HFFc6 (cell line): Measurements from ENCODE around the gene MYLK. TPM values are rescaled to one million over a fixed set of nuclear protein-coding genes. Genes with fewer than 3 reads are reported as not detected.

Experiments used
- DNase-seq: peaks from one replicate; pipeline ENCODE4 v3.0.0-alpha.2; 2018
- H3K27ac Mint-ChIP-seq: 2 replicates; pipeline ENCODE4 v1.8.0; 2020; ENCODE audit warnings: mild to moderate bottlenecking, mixed read lengths
- H3K27me3 Mint-ChIP-seq: 2 replicates; pipeline ENCODE4 v1.8.0; 2021; ENCODE audit warnings: mild to moderate bottlenecking, moderate library complexity, mixed read lengths; ENCODE audit not compliant: insufficient read depth
- H3K36me3 Mint-ChIP-seq: 2 replicates; pipeline ENCODE4 v1.8.0; 2021; ENCODE audit warnings: low read depth, mixed read lengths
- H3K4me1 Mint-ChIP-seq: 2 replicates; pipeline ENCODE4 v1.8.0; 2020; ENCODE audit warnings: low read depth, mixed read lengths
- H3K4me3 Mint-ChIP-seq: 2 replicates; pipeline ENCODE4 v1.8.0; 2020; ENCODE audit warnings: mild to moderate bottlenecking, moderate library complexity, mixed read lengths
- H3K9me3 Mint-ChIP-seq: 2 replicates; pipeline ENCODE4 v1.8.0; 2020; ENCODE audit warnings: mild to moderate bottlenecking, mixed read lengths
- total RNA-seq, 6 experiments: library from RNA; stranded (reverse); fragmentation: NEBNext Ultra II Directional; extraction: Animal tissue kit (Norgen Biotek cat#: 25700); gene quantifications; 2 replicates in 1 of 6; 3 replicates in 5 of 6; pipeline ENCODE4 v1.2.3, GENCODE V29; 2021
- TF ChIP-seq, protein P1 (sequence below): fragments of 200-600 bp; sonication (generic); IDR thresholded peaks from 2 replicates; pipeline ENCODE4 v1.5.0; 2021; ENCODE audit warnings: antibody characterized with exemption, mild to moderate bottlenecking

Gene MYLK
- total RNA-seq, 6 experiments from 2014 or later, result 296 to 431 (median 335) TPM

DNA sequence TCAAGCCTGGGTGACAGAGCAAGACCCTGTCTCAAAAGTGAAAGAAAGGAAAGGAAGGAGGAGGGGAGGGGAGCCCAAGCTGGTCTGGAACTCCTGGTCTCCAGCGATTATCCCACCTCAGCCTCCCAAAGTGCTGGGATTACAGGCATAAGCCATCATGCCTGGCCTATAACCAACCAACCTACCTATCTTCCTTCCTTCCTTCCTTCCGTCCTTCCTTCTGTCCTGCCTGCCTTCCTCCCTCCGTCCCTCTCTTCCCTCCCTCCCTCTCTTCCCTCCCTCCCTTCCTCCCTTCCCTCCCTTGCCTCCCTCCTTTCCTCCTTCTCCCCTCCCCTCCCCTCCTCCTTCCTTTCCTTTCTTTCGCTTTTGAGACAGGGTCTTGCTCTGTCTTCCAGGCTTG lies 242.6 kb downstream of the MYLK start:
- no peak for DNase-seq
- TF ChIP-seq, protein P1, sequence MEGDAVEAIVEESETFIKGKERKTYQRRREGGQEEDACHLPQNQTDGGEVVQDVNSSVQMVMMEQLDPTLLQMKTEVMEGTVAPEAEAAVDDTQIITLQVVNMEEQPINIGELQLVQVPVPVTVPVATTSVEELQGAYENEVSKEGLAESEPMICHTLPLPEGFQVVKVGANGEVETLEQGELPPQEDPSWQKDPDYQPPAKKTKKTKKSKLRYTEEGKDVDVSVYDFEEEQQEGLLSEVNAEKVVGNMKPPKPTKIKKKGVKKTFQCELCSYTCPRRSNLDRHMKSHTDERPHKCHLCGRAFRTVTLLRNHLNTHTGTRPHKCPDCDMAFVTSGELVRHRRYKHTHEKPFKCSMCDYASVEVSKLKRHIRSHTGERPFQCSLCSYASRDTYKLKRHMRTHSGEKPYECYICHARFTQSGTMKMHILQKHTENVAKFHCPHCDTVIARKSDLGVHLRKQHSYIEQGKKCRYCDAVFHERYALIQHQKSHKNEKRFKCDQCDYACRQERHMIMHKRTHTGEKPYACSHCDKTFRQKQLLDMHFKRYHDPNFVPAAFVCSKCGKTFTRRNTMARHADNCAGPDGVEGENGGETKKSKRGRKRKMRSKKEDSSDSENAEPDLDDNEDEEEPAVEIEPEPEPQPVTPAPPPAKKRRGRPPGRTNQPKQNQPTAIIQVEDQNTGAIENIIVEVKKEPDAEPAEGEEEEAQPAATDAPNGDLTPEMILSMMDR, result no peak
- Mint-ChIP-seq H3K27ac (peak overlapping the region; percentile 92), H3K4me1 (peaks cover 50% of the 10 kb centered on the region), H3K36me3 (peaks cover 48% of the 10 kb centered on the region), H3K4me3 (0 out of 2 replicates have a peak overlapping the region, but pooled peaks have one; percentile 51), H3K9me3 (no peaks in the 10 kb centered on the region), H3K27me3 (peaks cover 16% of the 10 kb centered on the region)

DNA sequence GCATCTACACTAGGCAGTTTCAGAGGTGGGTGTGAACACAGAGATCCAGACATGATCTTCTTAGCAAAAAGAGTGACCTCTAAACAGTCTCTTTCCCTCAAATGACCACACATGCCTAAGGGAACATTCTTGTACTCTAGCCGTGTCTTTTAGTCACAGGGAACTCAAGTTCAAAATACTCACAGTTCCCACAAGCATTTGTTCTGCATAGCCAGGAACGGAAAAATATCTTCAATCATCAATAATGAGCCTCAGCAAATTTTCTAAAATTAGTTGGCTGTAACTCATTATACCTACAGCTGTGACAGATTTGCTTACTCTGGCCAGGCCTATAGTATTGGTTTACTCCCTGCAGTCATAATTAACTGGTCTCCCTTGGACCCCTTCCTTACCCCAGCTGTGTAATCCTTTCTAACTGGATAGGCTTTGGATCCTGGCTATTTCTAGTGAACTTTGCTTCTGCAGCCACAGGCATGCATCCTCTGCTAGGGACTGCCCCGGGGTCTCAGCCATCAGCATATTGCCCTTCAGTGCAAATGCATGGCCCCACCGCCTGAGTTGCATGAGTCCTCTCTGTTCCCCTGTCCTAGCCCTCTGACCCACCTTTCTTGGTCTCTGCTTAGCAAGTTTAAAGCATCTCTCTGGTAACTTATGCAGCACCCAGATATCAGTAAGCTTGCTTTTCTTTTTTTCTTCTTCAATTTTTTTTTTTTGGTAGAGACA lies 243.2 kb downstream of the MYLK start:
- TF ChIP-seq, protein P1, result no peak
- H3K4me3 Mint-ChIP-seq, result peak overlapping the region; percentile 67
- H3K27me3 Mint-ChIP-seq, result peaks cover 20% of the 10 kb centered on the region
- no peaks in the 10 kb centered on the region for H3K9me3 Mint-ChIP-seq
- H3K4me1 Mint-ChIP-seq, result peaks cover 52% of the 10 kb centered on the region
- peak; percentile 80 for DNase-seq
- peaks cover 45% of the 10 kb centered on the region for H3K36me3 Mint-ChIP-seq
- peak overlapping the region; percentile 92 for H3K27ac Mint-ChIP-seq

- Mint-ChIP-seq H3K36me3 (peaks cover 45% of the 10 kb centered on the region), H3K9me3 (no peaks in the 10 kb centered on the region), H3K27ac (peak overlapping the region; percentile 92), H3K4me3 (peak overlapping the region; percentile 67), H3K4me1 (peaks cover 58% of the 10 kb centered on the region), H3K27me3 (peaks cover 21% of the 10 kb centered on the region)
- DNase-seq, result no peak
- TF ChIP-seq, protein P1, result no peak
Measured at GRCh38 chr3:123640311-123640710, 243.8 kb downstream of the MYLK start.

GRCh38 chr3:123638936-123639689 lies 245.0 kb downstream of the MYLK start:
- Mint-ChIP-seq H3K4me1 (peaks cover 70% of the 10 kb centered on the region), H3K27ac (peak overlapping the region; percentile 49; the same call in 1 of the 2 replicates), H3K27me3 (peaks cover 21% of the 10 kb centered on the region), H3K4me3 (peak overlapping the region; percentile 26; the same call in 1 of the 2 replicates), H3K9me3 (no peaks in the 10 kb centered on the region), H3K36me3 (peaks cover 51% of the 10 kb centered on the region)
- TF ChIP-seq, protein P1, result no peak
- DNase-seq, result peak; percentile 53

DNA sequence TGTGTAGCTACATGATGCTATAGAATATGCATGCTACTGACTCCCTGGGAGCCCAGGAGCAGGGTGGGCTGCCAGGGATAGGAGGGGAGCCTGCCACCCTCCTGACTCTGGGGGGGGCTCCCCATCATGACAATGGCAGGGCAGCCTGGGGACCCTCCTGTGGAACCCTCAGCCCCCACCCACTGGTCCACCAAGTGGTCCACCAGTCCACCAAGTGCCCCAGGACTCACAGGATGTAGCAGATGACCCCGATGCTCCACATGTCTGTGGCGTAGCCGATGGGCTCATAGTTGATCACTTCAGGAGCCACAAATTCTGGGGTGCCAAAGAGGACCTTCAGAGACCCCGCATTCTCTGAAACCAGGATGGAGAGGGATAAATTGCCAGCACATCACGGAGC lies 246.3 kb downstream of the MYLK start:
- Mint-ChIP-seq H3K9me3 (no peaks in the 10 kb centered on the region), H3K27ac (no peak overlapping the region), H3K36me3 (peaks cover 60% of the 10 kb centered on the region), H3K27me3 (peaks cover 21% of the 10 kb centered on the region), H3K4me3 (peak overlapping the region; percentile 13; the same call in 1 of the 2 replicates), H3K4me1 (peaks cover 69% of the 10 kb centered on the region)
- DNase-seq, result no peak
- TF ChIP-seq, protein P1, result no peak
